GM19468 (cell line): ENCODE measurements around the gene IWS1.

ENCODE experiments used
- ATAC-seq: cut with Tn5 transposase; IDR thresholded peaks from one replicate; pipeline ENCODE4 v1.9.1; 2021; ENCODE audit warnings: mild to moderate bottlenecking, moderate library complexity, moderate number of reproducible peaks; ENCODE audit not compliant: unreplicated experiment; ENCODE audit errors: extremely low read depth

The IWS1 gene

DNA sequence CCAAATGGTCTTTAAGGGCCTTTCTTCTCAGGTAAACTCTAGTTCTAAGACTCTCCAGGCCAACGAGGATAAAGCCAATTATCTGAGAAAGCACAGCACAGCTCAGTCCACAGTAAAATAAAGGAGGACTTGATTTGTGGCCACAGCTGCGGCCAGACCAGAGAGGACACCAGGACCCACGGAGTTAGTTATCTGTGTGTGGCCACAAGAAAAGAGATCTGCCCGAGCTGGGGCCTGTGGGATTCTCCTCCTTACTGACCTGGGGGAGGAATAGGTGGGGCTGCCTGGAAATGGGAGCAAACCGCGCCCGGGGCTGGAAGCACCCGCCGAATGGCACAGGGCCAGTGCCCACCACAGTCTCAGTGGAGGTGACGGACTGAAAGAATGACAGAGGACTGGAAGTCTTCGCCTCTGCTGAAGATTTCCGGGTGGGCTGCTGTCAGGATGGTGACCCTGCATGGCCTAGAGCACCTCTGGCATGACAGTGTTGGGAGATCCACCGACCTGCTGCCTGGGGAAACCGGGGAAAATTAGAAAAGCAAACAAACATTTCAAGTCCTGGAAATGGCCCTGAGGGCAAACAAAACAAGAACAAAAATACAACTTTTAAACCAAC is 94.8 kb downstream of the IWS1 start:
- no peak for ATAC-seq
